D721Med (cell line): ENCODE results near the gene TRMT112.

ENCODE experiments used
- DNase-seq: peaks from one replicate; pipeline ENCODE4 v3.0.0; 2011; ENCODE audit warnings: low spot score; ENCODE audit not compliant: insufficient read length
- FAIRE-seq: peaks from 2 replicates; lab custom pipeline; 2011; peaks lifted over from hg19 to GRCh38; lab: Jason Lieb, UNC
- CTCF ChIP-seq: IDR thresholded peaks from 2 replicates; pipeline ENCODE4 v1.5.1; 2012; ENCODE audit warnings: mild to moderate bottlenecking, control low read depth; ENCODE audit not compliant: insufficient read depth; ENCODE audit errors: missing control alignments

TRMT112 gene

GRCh38 chr11:64317325-64317960 lies at the start of gene TRMT112:
TRMT112 (minus strand) TSS chr11:64317559; CDS start chr11:64317526, 33 bp downstream.
- DNase-seq (peak; percentile 86), FAIRE-seq (peak; percentile 48)
- TF ChIP-seq CTCF: no peak

- FAIRE-seq (no peak), DNase-seq (no peak)
- no peak for TF ChIP-seq CTCF
Measured at GRCh38 chr11:64366751-64367150, 49.4 kb upstream of the TRMT112 start.

- TF ChIP-seq CTCF: no peak
- DNase-seq: no peak
- no peak for FAIRE-seq
Measured at GRCh38 chr11:64364911-64365310, 47.6 kb upstream of the TRMT112 start.

GRCh38 chr11:64364435-64364834 lies 47.1 kb upstream of the TRMT112 start:
- FAIRE-seq: no peak

GRCh38 chr11:64362339-64362738 lies 45.0 kb upstream of the TRMT112 start:
- no peak for TF ChIP-seq CTCF
- DNase-seq (no peak), FAIRE-seq (no peak)

More at GRCh38 chr11:64364435-64364834, 47.1 kb upstream of the TRMT112 start:
- DNase-seq: no peak
- no peak for TF ChIP-seq CTCF

GRCh38 chr11:64361659-64362058 lies 44.3 kb upstream of the TRMT112 start:
- no peak for DNase-seq
- no peak for FAIRE-seq

More at GRCh38 chr11:64361659-64362058, 44.3 kb upstream of the TRMT112 start:
- no peak for TF ChIP-seq CTCF
